ENCODE data around the gene LIMS2. TPM values are rescaled to one million over a fixed set of nuclear protein-coding genes. Genes with fewer than 3 reads are reported as not detected.

The LIMS2 gene
- total RNA-seq, 2 donors from 2014 or later: 9.6 to 21.4 TPM

GRCh38 chr2:127597046-127597983 is 78.0 kb downstream of the LIMS2 start:
- 77 to 78% methylated on average over 17 of the region's 17 CpGs for WGBS, 2 donors
- Histone ChIP-seq H3K27me3 (no peaks in the 10 kb centered on the region), H3K36me3 (replicated peaks in 1 of 2; ENCODE audit: insufficient read depth in 1 of 2, low read depth in 2 of 2) (no peaks in the 10 kb centered on the region), H3K27ac (no peak overlapping the region), H3K9me3 (no peaks in the 10 kb centered on the region), H3K4me3 (no peak overlapping the region), H3K4me1 (no peaks in the 10 kb centered on the region)
- intact Hi-C loops (cut with DNase I): no loop called here
- TF ChIP-seq POLR2A (IDR thresholded peaks at IDR 0.05): no peak
- no peak for TF ChIP-seq CTCF (IDR thresholded peaks at IDR 0.05)
- DNase-seq: no peak
- ATAC-seq: no peak

- DNase-seq (no peak), ATAC-seq (no peak)
- intact Hi-C loops (cut with DNase I): no loop called here
- H3K36me3 ChIP-seq (replicated peaks in 1 of 2; ENCODE audit: insufficient read depth in 1 of 2, low read depth in 2 of 2): no peaks in the 10 kb centered on the region
- no peaks in the 10 kb centered on the region for H3K9me3 ChIP-seq
- H3K4me1 ChIP-seq: no peaks in the 10 kb centered on the region
- H3K27me3 ChIP-seq: no peaks in the 10 kb centered on the region
- H3K27ac ChIP-seq: no peak overlapping the region
- TF ChIP-seq CTCF (IDR thresholded peaks at IDR 0.05) (no peak), POLR2A (IDR thresholded peaks at IDR 0.05) (no peak)
- H3K4me3 ChIP-seq: no peak overlapping the region
- 88 to 91% methylated on average over 10 to 14 of the region's 14 CpGs for WGBS, 2 donors
These were observed 78.9 kb downstream of the LIMS2 start for GRCh38 chr2:127596311-127597045.

DNA sequence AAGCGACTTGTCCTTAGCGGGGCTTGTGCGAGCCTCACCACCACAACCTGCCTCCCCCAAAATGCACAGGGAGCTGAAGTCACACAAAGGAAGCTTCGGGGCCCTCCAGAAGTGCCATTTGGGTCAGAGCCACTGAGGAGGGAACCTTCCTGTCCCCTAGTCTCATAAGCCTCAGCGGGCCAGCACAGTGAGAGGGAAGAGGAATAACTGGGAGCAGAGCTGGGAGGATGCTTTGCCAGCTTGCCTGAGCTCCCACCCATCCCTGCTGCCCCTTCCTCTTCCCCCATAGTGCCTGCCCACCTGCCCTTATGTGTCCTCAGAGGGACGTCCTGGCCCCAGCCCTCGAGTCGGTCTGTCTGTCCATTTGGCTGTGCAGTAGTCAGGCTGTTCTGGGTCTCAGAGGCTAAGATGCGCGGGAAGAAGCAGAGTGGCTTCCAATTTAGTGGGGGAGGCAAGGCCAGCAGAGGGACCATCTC is 81.2 kb downstream of the LIMS2 start:
- H3K9me3 ChIP-seq: no peaks in the 10 kb centered on the region
- no peak overlapping the region for H3K4me3 ChIP-seq
- no peak for ATAC-seq
- TF ChIP-seq POLR2A (IDR thresholded peaks at IDR 0.05) (no peak), CTCF (IDR thresholded peaks at IDR 0.05) (no peak)
- H3K4me1 ChIP-seq: no peaks in the 10 kb centered on the region
- H3K36me3 ChIP-seq (replicated peaks in 1 of 2; ENCODE audit: insufficient read depth in 1 of 2, low read depth in 2 of 2): no peaks in the 10 kb centered on the region
- intact Hi-C loops (cut with DNase I): no loop called here
- 74 to 98% methylated on average over 5 to 10 of the region's 10 CpGs for WGBS, 2 donors
- H3K27me3 ChIP-seq: no peaks in the 10 kb centered on the region
- no peak overlapping the region for H3K27ac ChIP-seq
- no peak for DNase-seq

GRCh38 chr2:127593228-127594115 is 81.9 kb downstream of the LIMS2 start:
- intact Hi-C loops (cut with DNase I): no loop called here
- WGBS, 2 donors: 71 to 77% methylated on average over 17 to 20 of the region's 27 CpGs
- Histone ChIP-seq H3K27me3 (no peaks in the 10 kb centered on the region), H3K9me3 (no peaks in the 10 kb centered on the region), H3K36me3 (replicated peaks in 1 of 2; ENCODE audit: insufficient read depth in 1 of 2, low read depth in 2 of 2) (no peaks in the 10 kb centered on the region), H3K27ac (no peak overlapping the region), H3K4me3 (no peak overlapping the region), H3K4me1 (no peaks in the 10 kb centered on the region)
- ATAC-seq (no peak), DNase-seq (no peak)
- TF ChIP-seq CTCF (IDR thresholded peaks at IDR 0.05) (no peak), POLR2A (IDR thresholded peaks at IDR 0.05) (no peak)

All from body of pancreas (tissue), 4 donors.